HG02938 (cell line): ENCODE data around the gene RTP2.

Experiments
- ATAC-seq: cut with Tn5 transposase; IDR thresholded peaks from one replicate; pipeline ENCODE4 v1.9.1; 2021; ENCODE audit warnings: mild to moderate bottlenecking, moderate library complexity; ENCODE audit not compliant: unreplicated experiment

RTP2 gene

GRCh38 chr3:187702507-187703033 is at the start of gene RTP2:
RTP2 (minus strand) TSS chr3:187702557; CDS start chr3:187702128, 429 bp downstream.
- no peak for ATAC-seq

- ATAC-seq = no peak
Measured at GRCh38 chr3:187750513-187751123, 48.3 kb upstream of the RTP2 start.

GRCh38 chr3:187750006-187750512 is 47.7 kb upstream of the RTP2 start:
- no peak for ATAC-seq

- no peak for ATAC-seq
Measured at GRCh38 chr3:187748050-187748481, 45.7 kb upstream of the RTP2 start.

- ATAC-seq = no peak
Measured at GRCh38 chr3:187747506-187747905, 45.1 kb upstream of the RTP2 start.

GRCh38 chr3:187746442-187747281 is 44.3 kb upstream of the RTP2 start:
- no peak for ATAC-seq

GRCh38 chr3:187746059-187746441 is 43.7 kb upstream of the RTP2 start:
- ATAC-seq = no peak

- peak; percentile 59 for ATAC-seq
Measured at GRCh38 chr3:187745201-187746058, 43.1 kb upstream of the RTP2 start, which contains the start of gene BCL6. BCL6 (minus strand) TSS chr3:187745468; CDS start chr3:187733693, 11,775 bp downstream.

- no peak for ATAC-seq
Measured at GRCh38 chr3:187744169-187745151, 42.1 kb upstream of the RTP2 start.

GRCh38 chr3:187743195-187744141 is 41.1 kb upstream of the RTP2 start:
- ATAC-seq = no peak

- no peak for ATAC-seq
Measured at GRCh38 chr3:187742351-187743171, 40.2 kb upstream of the RTP2 start.

GRCh38 chr3:187741403-187742350 is 39.3 kb upstream of the RTP2 start:
- ATAC-seq = no peak

GRCh38 chr3:187740421-187741399 is 38.4 kb upstream of the RTP2 start:
- no peak for ATAC-seq

GRCh38 chr3:187739561-187740332 is 37.4 kb upstream of the RTP2 start:
- no peak for ATAC-seq
